Measurements from ENCODE around the gene PSMD3. TPM values are rescaled to one million over a fixed set of nuclear protein-coding genes. Genes with fewer than 3 reads are reported as not detected.

The PSMD3 gene
- total and polyA plus RNA-seq, 2 of the 4 experiments (the other 2 are of a cell fraction): 123 to 155 TPM

GRCh38 chr17:40018211-40019121 lies 37.9 kb downstream of the PSMD3 start:
- Histone ChIP-seq H3K27me3 (ENCODE audit: control insufficient read depth, insufficient read depth, low read length) (no peaks in the 10 kb centered on the region), H3K4me3 (ENCODE audit: insufficient read depth, low read depth, low read length) (no peak overlapping the region)

More at GRCh38 chr17:40018211-40019121, 37.9 kb downstream of the PSMD3 start:
- Histone ChIP-seq H2BK15ac (ENCODE audit: low read depth, low read length) (peak overlapping the region; percentile 63; the same call in 1 of the 3 replicates), H3K79me1 (ENCODE audit: low read depth in 1 of 2, low read length in 2 of 2) (0 out of 4 replicates have a peak, but pooled peaks cover 0 to 6% of the 10 kb centered on the region in 2 experiments), H2BK120ac (ENCODE audit: low read depth, low read length) (peak overlapping the region; percentile 84), H3K18ac (ENCODE audit: low read depth, low read length) (peak overlapping the region; percentile 21; the same call in 1 of the 2 replicates), H4K91ac (ENCODE audit: insufficient read depth, low read depth, low read length) (peak overlapping the region; percentile 76), H3K4me2 (ENCODE audit: low read depth, low read length) (no peak overlapping the region), H3K9me1 (ENCODE audit: insufficient read depth, low read length) (no peaks in the 10 kb centered on the region; the same call in 1 of the 2 replicates), H3K4me1 (ENCODE audit: control insufficient read depth, insufficient read depth, low read length) (peaks cover 33% of the 10 kb centered on the region), H2BK5ac (ENCODE audit: low read depth, low read length, poor library complexity, severe bottlenecking) (peak overlapping the region; percentile 73), H2AFZ (replicated peaks; ENCODE audit: low read length, poor library complexity) (peak overlapping the region; percentile 83), H3K56ac (ENCODE audit: extremely low read depth, insufficient read depth, low read length) (peak overlapping the region; percentile 8), H3K9ac (ENCODE audit: low read depth, low read length) (no peak overlapping the region), H3K36me3 (ENCODE audit: control insufficient read depth, insufficient read depth, low read length) (peaks cover 21% of the 10 kb centered on the region; the same call in 1 of the 2 replicates), H4K5ac (ENCODE audit: low read depth, low read length) (peak overlapping the region; percentile 54), H2BK20ac (ENCODE audit: low read depth, low read length) (peak overlapping the region; percentile 70; the same call in 1 of the 2 replicates), H3K14ac (replicated peaks; ENCODE audit: low read depth, low read length) (peak overlapping the region; percentile 92), H3K27ac (ENCODE audit: insufficient read depth, low read length) (peak overlapping the region; percentile 64), H2AK9ac (replicated peaks; ENCODE audit: low read depth, low read length, poor library complexity) (peak overlapping the region; percentile 90), H4K20me1 (ENCODE audit: insufficient read depth, low read length) (no peaks in the 10 kb centered on the region), H2AK5ac (ENCODE audit: low read depth, low read length) (peak overlapping the region; percentile 97), H3K9me3 (ENCODE audit: control insufficient read depth, insufficient read depth, low read length) (no peaks in the 10 kb centered on the region), H3K23ac (ENCODE audit: low read depth, low read length) (peak overlapping the region; percentile 90), H4K8ac (ENCODE audit: low read depth in 2 of 2, low read length in 2 of 2) (peak overlapping the region; percentile 71 to 75; a peak in 3 of 4 replicates), H3K4ac (ENCODE audit: low read depth, low read length) (peak overlapping the region; percentile 88)
- ATAC-seq (ENCODE audit: low read depth): peak; percentile 14
- WGBS, 2 experiments (ENCODE audit: extremely low coverage in 2 of 2, insufficient read length in 1 of 2): 20% methylated on average over 4 of the region's 15 CpGs; no CpG with 5 or more reads in 1 of the 2 experiments
- BruUV-seq (replicated peaks): no TSS peak
- ChIA-PET CTCF (interaction anchor here (1.0 to 1.3 kb wide), 3 partner anchors 9 to 93 kb away, joined by 3 read pairs; no protein-coding TSS in a partner anchor), POLR2A (ENCODE audit: unreplicated experiment) (no interaction called here)
- in situ Hi-C loops (cut with MboI; ENCODE audit: low sequenced_read_pairs) (no loop called here), dilution Hi-C loops (cut with HindIII; ENCODE audit: low sequenced_read_pairs, unreplicated experiment) (no loop called here), intact Hi-C loops (cut with micrococcal nuclease) (no loop called here)
- TF ChIP-seq POLR2A (IDR thresholded peaks at IDR 0.05; ENCODE audit: low read depth, low read length) (no peak), USF2 (IDR thresholded peaks at IDR 0.05; ENCODE audit: low read depth, low read length) (no peak), FOS (IDR thresholded peaks at IDR 0.05; ENCODE audit: low read depth, low read length) (no peak), CTCF (conservative IDR thresholded peaks at IDR 0.05; ENCODE audit: low read depth, low read length) (no peak), MAFK (IDR thresholded peaks at IDR 0.05; ENCODE audit: low read depth, low read length) (no peak), CHD1 (IDR thresholded peaks at IDR 0.05; ENCODE audit: low read depth, low read length) (no peak), BHLHE40 (IDR thresholded peaks at IDR 0.05; ENCODE audit: low read depth, low read length) (no peak), MXI1 (IDR thresholded peaks at IDR 0.05; ENCODE audit: borderline replicate concordance, low read depth, low read length) (no peak), MAZ (IDR thresholded peaks at IDR 0.05; ENCODE audit: borderline replicate concordance, low read depth, low read length) (no peak), RFX5 (IDR thresholded peaks at IDR 0.05; ENCODE audit: low read depth, low read length) (no peak), CEBPB (IDR thresholded peaks at IDR 0.05; ENCODE audit: low read depth, low read length) (no peak), NFE2L2 (IDR thresholded peaks at IDR 0.05; ENCODE audit: low read depth, low read length) (no peak), RAD21 (IDR thresholded peaks at IDR 0.05; ENCODE audit: low read length) (no peak), RCOR1 (IDR thresholded peaks at IDR 0.05; ENCODE audit: insufficient replicate concordance, low read length) (no peak)
- no peak for DNase-seq
